Measurements from ENCODE around the gene MADCAM1.

The MADCAM1 gene

DNA sequence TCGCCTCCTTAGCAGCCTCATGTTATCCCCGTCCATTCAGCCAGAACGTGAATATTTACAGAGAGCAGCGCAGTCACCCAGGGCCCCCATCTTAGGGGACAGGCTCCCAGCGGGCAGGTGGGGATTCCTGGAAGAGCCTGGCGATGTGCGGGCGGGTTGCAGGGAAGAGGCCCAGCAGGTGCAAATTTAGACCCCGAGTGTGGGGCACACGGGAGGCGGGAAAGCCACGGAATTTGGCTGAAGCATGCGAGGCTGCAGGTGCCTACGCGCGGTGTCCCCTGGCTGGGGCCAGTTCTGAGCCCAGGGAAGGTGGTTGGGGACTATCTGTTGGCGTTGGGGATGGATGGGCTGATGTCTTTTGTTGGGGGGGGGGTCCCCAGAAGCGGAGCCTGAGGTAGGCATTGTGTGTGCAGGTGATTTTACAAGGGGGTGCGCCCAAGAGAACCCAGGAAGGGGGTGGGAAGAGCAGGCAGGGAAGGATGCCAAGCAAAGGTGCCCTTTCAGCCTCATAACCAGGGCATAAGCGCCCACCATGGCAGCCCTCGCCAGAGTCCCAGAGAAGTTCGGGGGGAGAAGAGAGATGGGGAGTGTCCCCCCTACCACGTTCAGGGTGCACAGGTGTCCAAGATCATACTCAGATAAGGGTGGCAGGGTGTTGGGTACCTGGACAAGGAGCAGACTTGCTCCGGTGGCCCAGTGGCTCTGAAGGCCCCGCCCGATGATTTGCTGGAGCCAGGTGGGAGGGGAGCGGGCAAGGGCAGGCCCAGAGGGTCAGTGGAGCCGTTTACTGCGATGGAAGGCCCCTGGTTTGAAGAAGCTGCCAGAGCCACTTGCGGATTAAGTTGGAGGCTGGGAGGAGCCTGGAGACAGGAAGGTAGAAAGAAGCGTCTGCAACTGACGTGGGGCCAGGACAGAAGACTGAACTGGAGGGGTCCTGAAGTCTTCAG lies 12.2 kb downstream of the MADCAM1 start:
- no peak for DNase-seq (ENCODE audit: low read depth)

DNA sequence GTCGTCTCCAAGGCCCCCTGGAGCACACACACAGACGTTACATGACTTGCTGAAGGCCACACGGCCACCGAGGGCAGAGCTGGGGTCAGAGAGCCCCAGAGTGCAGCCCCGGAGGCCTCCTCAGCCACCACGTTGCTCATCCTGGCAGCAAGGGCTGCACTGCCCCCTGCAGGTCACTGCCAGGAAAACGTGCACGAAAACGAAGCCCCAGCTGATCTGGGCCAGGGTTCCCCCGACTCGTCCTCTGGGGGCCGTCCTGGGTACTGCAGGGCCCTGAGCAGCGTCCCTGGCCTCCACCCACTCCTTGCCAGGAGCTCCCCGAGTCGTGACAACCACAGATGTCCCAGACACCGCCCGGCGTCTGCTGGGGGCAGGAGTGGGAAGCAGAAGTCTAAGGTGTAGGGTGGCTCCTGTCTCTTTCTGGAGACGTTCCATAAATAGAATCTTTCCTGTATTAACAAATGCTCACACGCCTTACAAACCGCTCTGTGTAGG lies 14.4 kb downstream of the MADCAM1 start:
- DNase-seq (ENCODE audit: low read depth) = peak; percentile 88

DNA sequence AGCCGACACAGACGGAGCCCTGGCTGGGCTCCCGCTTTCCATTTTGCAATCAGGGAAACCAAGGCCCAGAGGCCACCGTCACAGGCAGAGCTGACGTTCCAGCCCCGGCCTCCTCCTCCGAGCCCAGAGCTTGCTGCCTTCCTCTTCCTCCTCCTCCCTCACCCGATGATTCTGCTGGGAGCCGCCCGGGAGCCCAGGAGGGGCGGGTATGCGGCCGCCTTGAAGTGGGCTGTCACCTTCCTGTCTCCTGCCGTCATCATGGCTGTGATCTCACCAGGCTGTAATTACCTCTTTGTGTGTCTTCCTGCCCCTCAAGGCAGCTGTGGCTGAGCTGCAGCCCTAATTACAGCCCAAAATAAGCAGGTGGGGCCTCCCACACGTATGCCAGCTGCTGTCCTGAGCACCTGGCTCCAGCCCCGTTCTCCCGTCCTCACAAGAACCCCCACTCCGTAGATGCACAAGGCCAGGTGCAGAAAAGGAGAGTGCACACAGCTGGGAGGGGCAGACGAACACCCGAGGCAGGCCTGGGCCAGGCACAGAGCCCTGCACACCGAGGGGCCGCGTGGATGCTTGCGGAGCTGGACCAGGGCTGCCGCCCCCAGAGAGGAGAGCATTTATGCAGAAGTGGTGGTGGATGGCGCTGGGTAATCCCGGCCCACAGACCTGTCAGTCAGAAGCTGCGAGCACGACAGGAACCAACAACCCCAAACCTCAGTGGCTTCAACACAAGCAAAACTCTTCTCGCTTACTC lies 15.0 kb downstream of the MADCAM1 start:
- DNase-seq (ENCODE audit: low read depth) = peak; percentile 91

DNA sequence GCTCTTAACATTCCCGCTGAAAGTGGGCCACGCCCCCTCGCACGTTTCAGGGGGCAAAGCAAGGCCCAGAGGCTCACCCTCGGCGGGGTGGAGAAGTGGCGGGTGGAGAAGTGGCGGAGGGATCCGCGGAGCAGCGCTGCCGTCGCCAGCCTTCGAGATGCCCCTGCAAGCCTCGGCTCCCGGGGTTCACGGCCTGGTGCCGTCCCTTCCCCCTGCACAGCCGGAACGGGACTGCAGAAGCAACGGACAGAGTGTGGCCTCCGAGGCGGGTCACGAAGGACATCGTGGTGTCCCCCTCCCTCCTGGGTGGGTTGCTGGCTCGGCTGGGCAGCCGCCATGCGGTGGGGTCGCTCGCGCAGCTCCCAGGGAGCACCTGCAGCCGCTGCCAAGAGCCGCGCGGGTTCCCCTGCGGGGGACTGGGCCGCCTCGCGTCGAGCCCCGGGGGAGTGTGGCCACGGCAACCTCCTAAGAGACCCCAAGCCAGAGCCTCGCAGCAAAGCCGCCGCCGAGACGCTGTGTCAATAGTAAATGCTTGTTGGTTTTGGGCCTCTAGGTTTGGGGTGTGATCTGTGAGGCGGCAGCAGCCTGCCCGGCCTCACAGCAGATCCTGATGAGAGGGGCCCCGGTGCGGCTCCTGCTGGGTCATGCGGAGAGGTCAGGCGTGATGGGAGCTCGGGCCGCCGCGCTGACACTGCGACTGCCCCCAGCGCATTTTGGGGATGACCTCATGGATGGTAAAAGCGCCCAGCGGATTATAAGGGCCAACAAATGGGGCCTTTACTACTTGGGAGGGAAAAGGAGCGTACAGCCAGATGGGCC lies 16.5 kb downstream of the MADCAM1 start:
- no peak for DNase-seq (ENCODE audit: low read depth)

DNA sequence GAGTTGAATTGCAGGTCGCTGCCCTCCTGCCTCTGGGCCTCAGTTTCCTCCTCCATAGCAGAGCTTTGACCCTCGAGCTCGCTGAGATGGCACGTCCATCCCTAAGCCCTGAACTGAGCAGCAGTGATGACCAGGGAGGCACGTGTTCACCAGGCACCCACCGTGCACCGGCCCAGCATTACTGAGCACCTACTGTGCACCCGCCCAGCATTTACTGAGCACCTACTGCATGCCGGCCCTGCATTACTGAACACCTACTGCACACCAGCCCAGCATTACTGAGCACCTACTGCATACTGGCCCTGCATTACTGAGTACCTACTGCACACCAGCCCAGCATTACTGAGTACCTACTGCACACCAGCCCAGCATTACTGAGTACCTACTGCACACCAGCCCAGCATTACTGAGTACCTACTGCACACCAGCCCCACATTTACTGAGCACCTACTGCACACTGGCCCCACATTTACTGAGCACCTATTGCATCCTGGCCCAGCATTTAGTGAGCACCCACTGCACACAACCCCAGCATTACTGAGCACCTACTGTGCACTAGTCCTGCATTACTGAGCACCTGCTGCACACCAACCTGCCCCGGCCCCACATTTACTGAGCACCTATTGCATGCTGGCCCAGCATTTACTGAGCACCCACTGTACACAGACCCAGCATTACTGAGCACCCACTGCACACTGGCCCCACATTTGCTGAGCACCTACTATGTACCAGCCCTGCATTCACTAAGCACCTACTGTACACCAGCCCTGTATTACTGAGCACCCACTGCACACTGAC lies 17.3 kb downstream of the MADCAM1 start:
- no peak for DNase-seq (ENCODE audit: low read depth)

DNA sequence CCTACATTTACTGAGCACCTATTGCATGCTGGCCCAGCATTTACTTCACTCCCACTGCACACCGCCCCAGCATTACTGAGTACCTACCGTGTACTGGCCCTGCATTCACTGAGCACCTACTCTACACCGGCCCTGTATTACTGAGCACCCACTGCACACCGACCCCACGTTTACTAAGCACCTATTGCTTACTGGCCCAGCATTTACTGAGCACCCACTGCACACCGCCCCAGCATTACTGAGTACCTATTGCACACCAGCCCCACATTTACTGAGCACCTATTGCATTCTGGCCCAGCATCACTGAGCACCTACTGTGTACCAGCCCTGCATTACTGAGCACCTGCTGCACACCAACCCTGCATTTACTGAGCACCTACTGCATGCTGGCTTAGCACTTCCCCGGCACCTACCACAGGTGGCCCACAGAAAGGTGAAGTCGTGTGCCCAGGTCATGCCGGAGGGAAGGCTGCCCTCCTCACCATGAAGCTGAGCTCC lies 17.9 kb downstream of the MADCAM1 start:
- no peak for DNase-seq (ENCODE audit: low read depth)

DNA sequence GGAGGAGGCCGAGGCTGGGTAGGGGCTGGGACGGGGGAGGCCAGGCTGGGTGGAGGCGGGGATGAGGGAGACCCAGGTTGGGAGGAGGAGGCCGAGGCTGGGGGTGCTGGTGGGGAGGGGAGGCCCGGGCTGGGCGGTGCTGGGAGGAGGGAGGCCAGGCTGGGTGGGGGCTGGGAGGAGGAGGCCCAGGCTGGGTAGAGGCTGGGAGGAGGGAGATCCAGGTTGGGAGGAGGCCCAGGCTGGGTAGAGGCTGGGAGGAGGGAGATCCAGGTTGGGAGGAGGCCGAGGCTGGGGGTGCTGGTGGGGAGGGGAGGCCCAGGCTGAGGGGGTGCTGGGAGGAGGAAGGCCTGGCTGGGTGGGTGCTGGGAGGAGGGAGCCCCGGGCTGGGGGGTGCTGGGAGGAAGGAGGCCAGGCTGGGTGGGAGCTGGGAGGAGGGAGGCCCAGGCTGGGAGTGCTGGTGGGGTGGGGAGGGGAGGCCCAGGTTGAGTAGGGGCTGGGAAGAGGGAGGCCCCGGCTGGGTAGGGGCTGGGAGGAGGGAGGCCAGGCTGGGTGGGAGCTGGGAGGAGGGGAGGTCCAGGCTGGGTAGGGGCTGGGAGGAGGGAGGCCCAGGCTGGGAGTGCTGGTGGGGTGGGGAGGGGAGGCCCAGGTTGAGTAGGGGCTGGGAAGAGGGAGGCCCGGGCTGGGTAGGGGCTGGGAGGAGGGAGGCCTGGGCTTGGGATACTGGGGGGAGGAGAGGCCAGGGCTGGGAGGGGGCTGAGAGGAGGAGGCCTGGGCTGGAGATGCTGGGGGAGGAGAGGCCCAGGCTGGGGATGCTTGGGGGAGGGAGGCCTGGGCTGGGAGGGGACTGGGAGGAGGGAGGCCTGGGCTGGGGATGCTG lies 21.7 kb downstream of the MADCAM1 start:
- DNase-seq (ENCODE audit: low read depth) = no peak

DNA sequence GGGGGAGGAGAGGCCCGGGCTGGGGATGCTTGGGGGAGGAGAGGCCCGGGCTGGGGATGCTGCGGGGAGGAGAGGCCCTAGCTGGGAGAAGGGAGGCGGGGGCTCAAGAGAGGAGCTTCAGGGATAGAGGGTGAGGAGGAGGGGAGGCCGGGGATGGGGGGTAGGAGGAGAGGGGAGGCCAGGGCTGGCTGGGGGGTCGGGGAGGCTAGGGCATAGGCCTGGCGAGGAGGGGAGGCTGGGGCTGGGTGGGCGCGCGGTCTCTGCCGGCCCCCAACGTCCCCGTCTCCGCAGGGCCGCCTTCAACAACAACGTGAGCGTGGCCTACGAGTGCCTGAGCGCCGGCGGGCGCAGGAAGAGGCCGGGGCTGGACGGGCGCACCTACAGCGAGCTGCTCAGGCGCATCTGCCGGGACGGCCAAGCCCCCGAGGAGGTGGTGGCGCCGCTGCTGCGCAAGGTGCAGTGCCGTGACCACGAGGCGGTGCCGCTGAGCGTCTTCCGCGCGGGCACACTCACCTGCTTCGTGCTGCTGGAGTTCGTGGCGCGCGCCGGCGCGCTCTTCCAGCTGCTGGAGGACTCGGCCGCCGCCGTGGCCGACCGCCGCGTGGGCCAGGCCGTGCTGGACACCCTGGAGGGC lies 22.4 kb downstream of the MADCAM1 start:
- DNase-seq (ENCODE audit: low read depth) = peak; percentile 53

DNA sequence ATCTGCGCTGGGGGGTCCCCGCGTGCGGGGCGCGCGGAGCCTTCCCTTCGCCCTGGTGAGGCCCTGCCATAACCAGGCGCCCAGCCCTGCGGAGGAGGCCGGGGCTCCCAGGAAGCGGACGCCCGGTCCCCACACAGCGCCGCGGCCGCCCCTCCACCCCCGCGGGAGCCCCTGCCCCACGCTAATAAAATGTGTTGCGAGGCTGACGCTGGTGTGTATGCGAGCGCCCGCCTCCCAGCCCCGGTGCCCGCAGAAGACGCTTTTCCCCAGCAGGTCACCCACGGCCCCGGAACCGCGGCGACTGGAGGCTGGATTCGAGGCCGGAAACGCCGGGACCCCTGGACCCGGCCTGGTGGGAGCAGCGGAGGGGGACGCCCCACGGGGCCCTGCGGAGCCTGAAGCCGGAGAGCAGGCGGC lies 23.2 kb downstream of the MADCAM1 start:
- DNase-seq (ENCODE audit: low read depth) = no peak

DNA sequence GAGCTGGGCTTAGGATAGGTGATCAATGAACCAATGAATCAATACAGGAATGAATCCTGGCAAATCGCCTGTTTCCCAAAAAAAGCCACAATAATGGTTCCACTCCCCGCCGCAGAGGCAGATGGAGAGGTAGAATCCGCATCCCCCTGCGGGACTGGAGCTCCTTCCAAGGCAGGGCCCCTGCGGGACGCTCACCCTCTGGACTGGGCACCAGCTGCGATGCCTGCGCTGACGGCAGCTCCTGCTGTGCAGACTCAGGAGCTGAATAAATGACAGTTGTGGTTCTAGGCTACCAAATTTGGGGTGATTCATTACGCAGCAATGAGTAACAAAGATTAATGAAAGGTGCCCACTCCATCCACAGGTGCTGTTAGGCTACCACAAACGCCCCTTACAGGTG lies 26.4 kb downstream of the MADCAM1 start:
- DNase-seq (ENCODE audit: low read depth) = no peak

DNA sequence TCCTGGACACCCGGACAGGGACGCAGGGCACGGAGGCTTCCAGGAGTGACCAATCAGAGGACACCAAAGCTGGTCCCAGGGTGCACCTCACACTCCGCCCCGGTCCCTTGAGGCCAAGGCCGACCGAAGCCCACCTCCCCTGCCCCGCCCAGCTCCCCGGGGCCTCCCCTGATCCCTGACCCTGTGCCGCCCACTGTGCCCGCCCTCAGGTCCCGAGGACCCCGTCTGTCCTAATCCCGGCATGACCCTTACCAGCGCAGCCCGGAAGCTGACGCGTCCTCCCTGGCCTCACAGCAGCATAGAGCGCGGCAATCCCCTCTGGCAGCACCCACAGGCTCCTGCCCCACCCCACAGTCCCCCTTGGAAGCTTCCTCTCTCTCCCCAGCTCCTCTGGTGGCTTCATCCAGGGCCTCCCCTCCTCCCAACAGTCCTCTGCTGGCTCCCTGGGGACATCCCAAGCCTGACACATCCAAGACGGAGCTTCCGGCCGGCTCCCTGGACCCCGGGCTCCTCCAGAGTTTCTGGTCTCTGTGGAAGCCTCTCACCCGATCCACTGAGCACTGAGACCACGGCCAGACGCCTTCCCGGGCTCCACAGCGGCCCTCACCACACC lies 27.9 kb downstream of the MADCAM1 start:
- DNase-seq (ENCODE audit: low read depth) = no peak

DNA sequence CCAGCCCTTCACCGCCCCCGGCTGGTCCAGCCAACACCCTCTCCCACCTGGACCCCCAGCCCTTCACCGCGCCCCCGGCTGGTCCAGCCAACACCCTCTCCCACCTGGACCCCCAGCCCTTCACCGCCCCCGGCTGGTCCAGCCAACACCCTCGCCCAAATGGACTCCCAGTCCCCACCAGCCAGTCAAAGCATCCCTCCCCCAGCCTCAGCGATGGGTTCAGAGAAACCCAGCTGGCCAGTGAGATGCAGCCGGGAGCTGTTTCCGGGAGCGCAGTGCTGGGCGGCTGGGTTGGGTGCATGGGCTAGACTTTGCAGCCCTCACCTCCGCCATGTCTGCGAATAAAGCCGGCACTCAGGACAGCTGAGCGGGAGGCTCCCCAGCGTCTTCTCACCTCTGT lies 28.7 kb downstream of the MADCAM1 start:
- no peak for DNase-seq (ENCODE audit: low read depth)

DNA sequence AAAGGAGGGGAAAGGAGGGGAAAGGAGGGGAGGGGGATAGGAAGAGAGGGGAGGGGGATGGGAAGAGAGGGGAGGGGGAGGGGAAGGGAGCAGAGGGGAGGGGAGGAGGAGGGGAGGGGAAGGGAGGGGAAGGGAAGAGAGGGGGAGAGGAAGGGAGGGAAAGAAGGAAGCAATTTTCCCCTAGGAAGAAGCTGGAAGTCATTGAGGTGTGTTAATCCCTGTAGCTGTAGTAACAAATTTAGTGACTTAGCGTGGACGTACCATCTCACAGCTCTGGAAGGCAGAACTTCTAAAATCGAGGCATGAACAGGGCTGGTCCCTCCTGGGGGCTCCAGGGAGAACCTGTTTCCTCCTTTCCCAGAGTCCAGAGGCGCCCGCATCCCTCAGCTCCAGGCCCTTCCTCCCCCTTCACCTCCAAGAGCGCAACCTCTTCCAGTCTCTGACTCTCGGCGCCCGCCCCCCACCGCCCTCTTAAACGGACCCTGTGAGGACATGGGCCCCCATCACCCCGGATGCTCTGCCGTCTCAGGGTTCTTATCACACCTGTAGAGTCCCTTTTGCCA lies 29.7 kb downstream of the MADCAM1 start:
- DNase-seq (ENCODE audit: low read depth) = no peak

DNA sequence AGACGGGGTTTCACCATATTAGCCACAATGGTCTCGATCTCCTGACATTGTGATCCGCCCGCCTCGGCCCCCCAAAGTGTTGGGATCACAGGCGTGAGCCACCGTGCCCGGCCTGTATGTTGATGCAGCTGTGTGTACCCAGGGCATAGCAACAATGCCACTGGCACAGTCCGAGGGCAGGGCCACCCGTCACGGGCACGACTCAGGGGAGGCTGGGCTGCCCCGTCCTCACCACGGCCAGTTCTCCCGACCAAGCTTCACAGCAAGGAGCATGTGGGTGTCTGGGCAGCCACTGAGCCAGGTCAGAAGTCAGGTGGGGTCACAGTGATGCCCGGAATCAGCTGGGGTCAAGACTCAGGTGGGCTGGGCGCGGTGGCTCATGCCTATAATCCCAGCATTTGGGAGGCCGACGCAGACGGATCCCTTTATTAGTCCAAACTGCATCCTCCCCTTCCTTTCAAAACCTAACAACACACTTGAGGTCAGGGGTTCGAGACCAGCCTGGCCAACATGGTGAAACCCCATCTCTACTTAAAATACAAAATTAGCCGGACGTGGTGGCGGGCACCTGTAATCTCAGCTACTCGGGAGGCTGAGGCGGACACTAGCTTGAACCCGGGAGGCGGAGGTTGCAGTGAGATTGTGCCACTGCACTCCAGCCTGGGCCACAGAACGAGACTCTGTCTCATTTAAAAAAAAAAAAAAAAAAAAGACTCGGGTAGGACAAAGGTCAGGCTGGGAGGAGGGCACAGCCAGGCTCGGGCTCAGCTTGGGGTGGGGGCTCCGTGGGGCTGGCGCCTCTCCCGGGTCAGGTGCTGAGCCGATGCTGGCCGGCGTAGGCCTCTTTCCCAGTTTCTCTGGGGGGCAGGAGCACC lies 34.1 kb downstream of the MADCAM1 start:
- DNase-seq (ENCODE audit: low read depth) = no peak

DNA sequence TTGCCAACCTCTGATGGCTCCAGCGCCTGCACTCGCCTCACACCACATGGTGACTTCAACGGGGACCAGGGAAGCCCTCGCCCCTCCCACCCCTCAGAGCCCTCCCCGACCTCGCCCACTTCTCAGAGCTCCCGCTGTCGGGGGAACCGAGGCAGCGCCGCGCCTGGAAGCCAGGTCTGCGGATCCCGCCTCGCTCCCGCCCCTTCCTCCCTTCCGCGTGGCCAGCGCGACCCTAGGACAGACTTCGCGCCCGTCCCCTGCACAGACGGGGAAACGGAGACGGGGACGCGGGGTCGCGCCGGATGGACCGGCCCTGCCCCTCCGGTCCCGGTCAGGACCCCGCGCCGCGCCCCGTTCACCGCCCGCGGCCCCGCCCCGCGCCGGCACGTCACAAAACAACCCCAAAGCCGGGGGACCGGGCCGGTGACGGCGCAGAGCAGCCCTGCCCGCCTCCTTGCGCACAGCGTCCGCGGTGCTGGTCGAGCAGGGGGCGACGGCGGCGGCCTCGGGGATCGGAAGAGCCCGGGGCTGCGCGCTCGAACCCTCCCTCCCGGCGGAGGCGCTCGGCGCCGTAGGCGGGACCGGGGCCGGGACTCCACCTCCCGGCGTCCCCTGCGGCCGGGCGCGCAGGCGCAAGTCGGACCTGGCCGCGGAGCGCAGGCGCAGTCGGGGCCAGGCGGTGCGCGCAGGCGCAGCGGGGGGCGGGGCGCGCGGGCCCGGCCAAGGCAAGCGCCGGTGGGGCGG lies 34.9 kb downstream of the MADCAM1 start:
- peak; percentile 83 for DNase-seq (ENCODE audit: low read depth)

DNA sequence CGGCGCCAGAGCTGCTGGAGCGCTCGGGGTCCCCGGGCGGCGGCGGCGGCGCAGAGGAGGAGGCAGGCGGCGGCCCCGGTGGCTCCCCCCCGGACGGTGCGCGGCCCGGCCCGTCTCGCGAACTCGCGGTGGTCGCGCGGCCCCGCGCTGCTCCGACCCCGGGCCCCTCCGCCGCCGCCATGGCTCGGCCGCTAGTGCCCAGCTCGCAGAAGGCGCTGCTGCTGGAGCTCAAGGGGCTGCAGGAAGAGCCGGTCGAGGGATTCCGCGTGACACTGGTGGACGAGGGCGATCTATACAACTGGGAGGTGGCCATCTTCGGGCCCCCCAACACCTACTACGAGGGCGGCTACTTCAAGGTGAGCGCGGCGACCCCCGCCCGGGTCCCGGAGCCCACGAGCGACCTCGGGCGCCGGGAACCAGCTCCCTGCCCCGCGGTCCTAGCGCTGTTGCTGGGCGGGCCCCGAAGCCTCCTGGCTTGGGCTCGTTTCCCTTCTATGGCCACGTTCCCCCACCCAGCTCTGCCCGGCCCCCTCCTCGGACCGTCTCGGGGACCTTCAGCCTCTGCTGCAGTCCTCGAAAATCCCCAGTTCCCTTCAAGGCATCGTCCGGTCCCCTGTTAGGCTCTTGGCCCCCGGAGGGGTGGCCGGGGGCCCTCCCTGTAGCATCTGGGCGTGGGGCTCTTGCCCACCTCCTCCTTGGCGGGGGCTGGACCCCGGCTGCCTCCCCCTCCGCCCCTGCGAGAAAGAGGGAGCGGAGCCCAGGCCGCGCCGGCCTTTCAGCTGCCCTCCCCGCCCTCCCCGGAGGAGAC lies 35.7 kb downstream of the MADCAM1 start, which contains the start of gene CDC34:
Gene CDC34, plus strand, starts transcription at position 8 of the 808 bp plus-strand sequence. Its CDS starts 172 bp downstream, at position 180.
- DNase-seq (ENCODE audit: low read depth) = no peak

All from T follicular helper cell (primary cell).